GM23338 (cell line): ENCODE measurements around the gene MSGN1. TPM values are rescaled to one million over a fixed set of nuclear protein-coding genes. Genes with fewer than 3 reads are reported as not detected.
A peak's percentile ranks its signal among the peaks of the same experiment; 100 is the strongest.

ENCODE experiments used
- ATAC-seq: fragments of 200-7000 bp; cut with Tn5 transposase; 3 replicates; pipeline ENCODE4 v1.9.1; 2020
- DNase-seq: peaks from one replicate; pipeline ENCODE4 v3.0.0-alpha.2; 2015; ENCODE audit warnings: low spot score
- H2AFZ ChIP-seq: fragments of 200-600 bp; sonication (generic); 2 replicates; pipeline ENCODE4 v1.8.0; 2016; ENCODE audit warnings: antibody characterized with exemption, mild to moderate bottlenecking, moderate library complexity
- H3F3A ChIP-seq: fragments of 200-600 bp; sonication (generic); replicated peaks from 2 replicates; pipeline ENCODE4 v1.8.0; 2017; ENCODE audit warnings: antibody characterized with exemption, mixed run types, low read depth
- H3K27ac ChIP-seq: fragments of 200-600 bp; sonication (generic); 2 replicates; pipeline ENCODE4 v1.6.1; 2016; ENCODE audit warnings: low read depth
- H3K27me3 ChIP-seq: fragments of 200-600 bp; sonication (generic); 2 replicates; pipeline ENCODE4 v1.8.0; 2016; ENCODE audit warnings: mild to moderate bottlenecking, mixed run types, moderate library complexity; ENCODE audit not compliant: insufficient read depth
- H3K36me3 ChIP-seq: fragments of 200-600 bp; sonication (generic); 2 replicates; pipeline ENCODE4 v1.8.0; 2016; ENCODE audit warnings: mild to moderate bottlenecking; ENCODE audit not compliant: insufficient read depth
- H3K4me1 ChIP-seq: fragments of 200-600 bp; sonication (generic); 2 replicates; pipeline ENCODE4 v1.8.0; 2016; ENCODE audit warnings: mild to moderate bottlenecking, moderate library complexity; ENCODE audit not compliant: insufficient read depth
- H3K4me2 ChIP-seq: fragments of 200-600 bp; sonication (generic); 2 replicates; pipeline ENCODE4 v1.7.1; 2017; ENCODE audit warnings: mixed run types
- H3K4me3 ChIP-seq: fragments of 200-600 bp; sonication (generic); 2 replicates; pipeline ENCODE4 v1.6.1; 2016; ENCODE audit warnings: mixed run types
- H3K79me2 ChIP-seq: fragments of 200-600 bp; sonication (generic); replicated peaks from 2 replicates; pipeline ENCODE4 v1.8.0; 2017; ENCODE audit warnings: mild to moderate bottlenecking; ENCODE audit not compliant: insufficient read depth
- H3K9me2 ChIP-seq: fragments of 200-600 bp; sonication (generic); 2 replicates; pipeline ENCODE4 v1.8.0; 2017; ENCODE audit not compliant: insufficient read depth
- H4K20me1 ChIP-seq: fragments of 200-600 bp; sonication (generic); replicated peaks from 2 replicates; pipeline ENCODE4 v1.8.0; 2017; ENCODE audit warnings: mild to moderate bottlenecking; ENCODE audit not compliant: insufficient read depth
- H3K27ac Mint-ChIP-seq: 2 replicates; pipeline ENCODE4 v1.8.0; 2020; ENCODE audit warnings: inconsistent platforms, mild to moderate bottlenecking, moderate library complexity, mixed read lengths
- H3K27me3 Mint-ChIP-seq: 3 replicates; pipeline ENCODE4 v1.8.0; 2022; ENCODE audit warnings: low read depth, mild to moderate bottlenecking, moderate library complexity, mixed read lengths, inconsistent platforms; ENCODE audit not compliant: insufficient read depth, poor library complexity
- H3K36me3 Mint-ChIP-seq: 3 replicates; pipeline ENCODE4 v1.8.0; 2021; ENCODE audit warnings: low read depth, mild to moderate bottlenecking, inconsistent platforms, moderate library complexity, mixed read lengths
- H3K4me1 Mint-ChIP-seq: 3 replicates; pipeline ENCODE4 v1.8.0; 2020; ENCODE audit warnings: mild to moderate bottlenecking, inconsistent platforms, mixed read lengths
- H3K4me3 Mint-ChIP-seq: 3 replicates; pipeline ENCODE4 v1.8.0; 2021; ENCODE audit warnings: moderate library complexity, mild to moderate bottlenecking, inconsistent platforms, mixed read lengths
- H3K9me3 Mint-ChIP-seq: 3 replicates; pipeline ENCODE4 v1.8.0; 2020; ENCODE audit warnings: moderate library complexity, mild to moderate bottlenecking, inconsistent platforms, mixed read lengths
- CREB1 ChIP-seq: fragments of 250-450 bp; sonication (Bioruptor Pico); IDR thresholded peaks from 2 replicates; pipeline ENCODE4 v1.5.0; 2020; ENCODE audit warnings: low read depth, mild to moderate bottlenecking, moderate library complexity
- CTCF ChIP-seq, 2 experiments: fragments of 200-600 bp in 1 of 2; sonication (generic) in 1 of 2; conservative IDR thresholded peaks; 2 replicates each; pipeline versions ENCODE4 v1.5.1 to v1.6.1; 2016 to 2017; ENCODE audit warnings: antibody characterized with exemption in 2 of 2, low read depth in 2 of 2, mild to moderate bottlenecking in 2 of 2, moderate library complexity in 1 of 2
- ETS1 ChIP-seq: IDR thresholded peaks from 2 replicates; pipeline ENCODE4 v1.6.1; 2016; ENCODE audit warnings: antibody characterized with exemption
- EZH2 ChIP-seq: fragments of 200-600 bp; sonication (generic); IDR thresholded peaks from one replicate; pipeline ENCODE4 v1.8.0; 2017; ENCODE audit warnings: antibody characterized with exemption, mild to moderate bottlenecking, low read depth; ENCODE audit not compliant: unreplicated experiment
- EZH2phosphoT487 ChIP-seq: fragments of 200-600 bp; sonication (generic); IDR thresholded peaks from one replicate; pipeline ENCODE4 v1.8.1; 2018; ENCODE audit warnings: antibody characterized with exemption; ENCODE audit not compliant: unreplicated experiment
- JUNB ChIP-seq: IDR thresholded peaks from one replicate; pipeline ENCODE4 v1.6.1; 2016; ENCODE audit warnings: antibody characterized with exemption; ENCODE audit not compliant: unreplicated experiment
- NANOG ChIP-seq: IDR thresholded peaks from 2 replicates; pipeline ENCODE4 v1.6.1; 2016; ENCODE audit warnings: antibody characterized with exemption, borderline replicate concordance
- POLR2AphosphoS5 ChIP-seq: IDR thresholded peaks from 2 replicates; pipeline ENCODE4 v1.6.1; 2016; ENCODE audit warnings: antibody characterized with exemption, low read depth
- STAT1 ChIP-seq: IDR thresholded peaks from one replicate; pipeline ENCODE4 v1.6.1; 2016; ENCODE audit warnings: antibody characterized with exemption; ENCODE audit not compliant: unreplicated experiment
- ZNF114 ChIP-seq: fragments of 250-450 bp; sonication (Bioruptor Pico); IDR thresholded peaks from 2 replicates; pipeline ENCODE4 v1.5.0; 2020; ENCODE audit warnings: mild to moderate bottlenecking, moderate library complexity
- ZNF331 ChIP-seq: fragments of 250-450 bp; sonication (Bioruptor Pico); IDR thresholded peaks from 2 replicates; pipeline ENCODE4 v1.5.0; 2020; ENCODE audit warnings: low read depth, mild to moderate bottlenecking, moderate library complexity
- polyA plus RNA-seq: library from polyadenylated mRNA; unstranded; fragments of >200 nt; fragmentation: Nextera tagmentation; extraction: Ambion mirVana; gene quantifications from 2 replicates; pipeline ENCODE4 v1.2.1, GENCODE V29; 2016
- total RNA-seq: library from RNA; depleted of rRNA; stranded (reverse); fragments of >200 nt; shearing (Covaris generic); gene quantifications from 2 replicates; pipeline ENCODE4 v1.2.3, GENCODE V29; 2014

The MSGN1 gene
- total and polyA plus RNA-seq, 2 experiments from 2014 or later: not detected

GRCh38 chr2:17858064-17858463 lies 41.8 kb downstream of the MSGN1 start:
- H3K9me2 ChIP-seq: no peaks in the 10 kb centered on the region
- DNase-seq (no peak), ATAC-seq (no peak)
- Mint-ChIP-seq H3K4me3 (no peak overlapping the region), H3K36me3 (no peaks in the 10 kb centered on the region), H3K27me3 (peaks cover 3% of the 10 kb centered on the region), H3K9me3 (no peaks in the 10 kb centered on the region), H3K27ac (no peak overlapping the region), H3K4me1 (no peaks in the 10 kb centered on the region; the same call in 2 of the 3 replicates)
- H3K36me3 ChIP-seq: no peaks in the 10 kb centered on the region
- no peak overlapping the region for H3K4me2 ChIP-seq
- H3K27me3 ChIP-seq: no peaks in the 10 kb centered on the region
- H3K4me1 ChIP-seq: no peaks in the 10 kb centered on the region
- no peak overlapping the region for H3K4me3 ChIP-seq
- no peak for TF ChIP-seq NANOG
- no peak for TF ChIP-seq JUNB
- TF ChIP-seq CTCF (conservative IDR thresholded peaks at IDR 0.05; ENCODE audit: low read depth in 2 of 2): no peak
- no peak for TF ChIP-seq ZNF114 (CRISPR knock-in tag)
- H2AFZ ChIP-seq: no peak overlapping the region
- no peak overlapping the region for H3K27ac ChIP-seq
- H3F3A ChIP-seq: no peaks in the 10 kb centered on the region
- no peaks in the 10 kb centered on the region for H3K79me2 ChIP-seq
- no peaks in the 10 kb centered on the region; the same call in 1 of the 2 replicates for H4K20me1 ChIP-seq

GRCh38 chr2:17863539-17863938 lies 47.3 kb downstream of the MSGN1 start:
- H3K4me3 Mint-ChIP-seq: no peak overlapping the region
- peaks cover 3% of the 10 kb centered on the region for H3K27me3 Mint-ChIP-seq
- ATAC-seq (no peak), DNase-seq (no peak)
- H3K4me2 ChIP-seq: no peak overlapping the region
- H3K9me3 Mint-ChIP-seq: no peaks in the 10 kb centered on the region
- H3K4me1 Mint-ChIP-seq: no peaks in the 10 kb centered on the region
- H3K36me3 Mint-ChIP-seq: no peaks in the 10 kb centered on the region
- H3K4me1 ChIP-seq: no peaks in the 10 kb centered on the region
- H3K27me3 ChIP-seq: no peaks in the 10 kb centered on the region
- H2AFZ ChIP-seq: 0 out of 2 replicates have a peak overlapping the region, but pooled peaks have one; percentile 59
- no peaks in the 10 kb centered on the region for H3K9me2 ChIP-seq
- no peaks in the 10 kb centered on the region for H3F3A ChIP-seq
- H3K4me3 ChIP-seq: no peak overlapping the region
- no peak overlapping the region for H3K27ac ChIP-seq
- no peak for TF ChIP-seq ETS1
- no peak for TF ChIP-seq EZH2
- TF ChIP-seq EZH2phosphoT487: no peak
- no peak for TF ChIP-seq POLR2AphosphoS5
- no peak for TF ChIP-seq CREB1 (CRISPR knock-in tag)
- no peak for TF ChIP-seq ZNF331 (CRISPR knock-in tag)
- TF ChIP-seq STAT1: no peak
- TF ChIP-seq CTCF (conservative IDR thresholded peaks at IDR 0.05; ENCODE audit: low read depth in 2 of 2): no peak
- H3K79me2 ChIP-seq: no peaks in the 10 kb centered on the region
- no peak overlapping the region for H3K27ac Mint-ChIP-seq
- H4K20me1 ChIP-seq: no peaks in the 10 kb centered on the region; the same call in 1 of the 2 replicates
- H3K36me3 ChIP-seq: no peaks in the 10 kb centered on the region
